Subcutaneous adipose tissue (tissue), 4 donors: Measurements from ENCODE around the gene DNAH11. TPM values are rescaled to one million over a fixed set of nuclear protein-coding genes. Genes with fewer than 3 reads are reported as not detected.

ENCODE experiments used
- CTCF ChIP-seq: fragments of 450-650 bp; IDR thresholded peaks from one replicate; pipeline ENCODE4 v1.5.1; 2016; ENCODE audit warnings: low read depth, mild to moderate bottlenecking, control low read depth, antibody characterized with exemption, moderate library complexity
- total RNA-seq, 4 donors: library from RNA; depleted of rRNA; stranded (reverse); fragments of >200 nt; gene quantifications; one replicate each; pipeline ENCODE4 v1.1.0, GENCODE V29; 2016

The DNAH11 gene
- 1 to 10 TPM in 2 of 4 donors, under 1 TPM in 2; 0.16 to 2.6 (median 0.86) TPM for total RNA-seq

- no peak for TF ChIP-seq CTCF
These were observed at the start of gene DNAH11 for GRCh38 chr7:21542891-21543527. Gene DNAH11, plus strand, starts transcription at chr7:21543039. Its CDS starts 207 bp downstream, at chr7:21543246.

GRCh38 chr7:21495731-21496130 is 47.1 kb upstream of the DNAH11 start:
- no peak for TF ChIP-seq CTCF

GRCh38 chr7:21497072-21497471 is 45.8 kb upstream of the DNAH11 start:
- TF ChIP-seq CTCF = no peak

GRCh38 chr7:21500117-21500832 is 42.6 kb upstream of the DNAH11 start:
- TF ChIP-seq CTCF = no peak

- no peak for TF ChIP-seq CTCF
These were observed 38.8 kb upstream of the DNAH11 start for GRCh38 chr7:21504021-21504420.

GRCh38 chr7:21507627-21508343 is 35.1 kb upstream of the DNAH11 start:
- TF ChIP-seq CTCF = no peak

GRCh38 chr7:21508538-21508937 is 34.3 kb upstream of the DNAH11 start:
- TF ChIP-seq CTCF = no peak
